H1 (cell line): Measurements from ENCODE around the gene ZNF683.

Experiments used
- EZH2 ChIP-seq: fragments of 200-600 bp; sonication (generic); IDR thresholded peaks from 2 replicates; pipeline ENCODE4 v1.7.1; 2012; ENCODE audit warnings: low read depth, mild to moderate bottlenecking, moderate library complexity, low read length, inconsistent platforms; ENCODE audit not compliant: severe bottlenecking
- TF ChIP-seq, protein P1 (sequence below), 3 experiments: IDR thresholded peaks; 1 replicate in 2 of 3; 2 replicates in 1 of 3; pipeline versions ENCODE4 v1.5.1 to v1.6.1; 2011; ENCODE audit warnings: low read length in 3 of 3, mild to moderate bottlenecking in 3 of 3, inconsistent platforms in 2 of 3, low read depth in 1 of 3, moderate library complexity in 1 of 3; ENCODE audit not compliant: insufficient read depth in 1 of 3; ENCODE audit errors: control extremely low read depth in 1 of 3

DNA sequence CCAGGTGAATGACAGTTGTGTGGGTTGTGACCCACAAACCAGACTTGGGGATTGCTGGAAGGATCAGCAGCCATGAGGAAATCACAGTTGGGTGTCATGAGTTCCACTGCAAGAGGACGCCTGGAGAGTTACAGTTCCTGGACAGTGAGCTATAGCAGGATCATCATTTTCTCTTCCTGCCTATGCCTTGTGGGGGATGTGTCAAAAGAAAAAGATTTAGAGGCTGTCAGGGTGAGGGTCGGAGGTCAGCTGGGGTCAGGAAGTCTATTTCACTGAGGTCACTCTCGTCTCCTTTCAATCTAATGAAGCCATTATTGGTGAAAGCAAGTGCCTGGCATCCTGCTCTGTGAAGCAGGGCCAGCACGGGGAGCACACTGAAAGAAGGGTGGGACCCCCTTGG, 31.1 kb upstream of the ZNF683 start:
- TF ChIP-seq, protein P1, sequence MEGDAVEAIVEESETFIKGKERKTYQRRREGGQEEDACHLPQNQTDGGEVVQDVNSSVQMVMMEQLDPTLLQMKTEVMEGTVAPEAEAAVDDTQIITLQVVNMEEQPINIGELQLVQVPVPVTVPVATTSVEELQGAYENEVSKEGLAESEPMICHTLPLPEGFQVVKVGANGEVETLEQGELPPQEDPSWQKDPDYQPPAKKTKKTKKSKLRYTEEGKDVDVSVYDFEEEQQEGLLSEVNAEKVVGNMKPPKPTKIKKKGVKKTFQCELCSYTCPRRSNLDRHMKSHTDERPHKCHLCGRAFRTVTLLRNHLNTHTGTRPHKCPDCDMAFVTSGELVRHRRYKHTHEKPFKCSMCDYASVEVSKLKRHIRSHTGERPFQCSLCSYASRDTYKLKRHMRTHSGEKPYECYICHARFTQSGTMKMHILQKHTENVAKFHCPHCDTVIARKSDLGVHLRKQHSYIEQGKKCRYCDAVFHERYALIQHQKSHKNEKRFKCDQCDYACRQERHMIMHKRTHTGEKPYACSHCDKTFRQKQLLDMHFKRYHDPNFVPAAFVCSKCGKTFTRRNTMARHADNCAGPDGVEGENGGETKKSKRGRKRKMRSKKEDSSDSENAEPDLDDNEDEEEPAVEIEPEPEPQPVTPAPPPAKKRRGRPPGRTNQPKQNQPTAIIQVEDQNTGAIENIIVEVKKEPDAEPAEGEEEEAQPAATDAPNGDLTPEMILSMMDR (IDR thresholded peaks at IDR 0.05; ENCODE audit: control extremely low read depth in 1 of 3, insufficient read depth in 1 of 3, low read depth in 1 of 3, low read length in 3 of 3): no peak
- no peak for TF ChIP-seq EZH2
